AG04450 (cell line): ENCODE results near the gene MAP2K2. TPM values are rescaled to one million over a fixed set of nuclear protein-coding genes. Genes with fewer than 3 reads are reported as not detected.

Source experiments
- CTCF ChIA-PET: fragments of 300-600, 350-600 bp; formaldehyde crosslinking; extraction: SDS; loops from one replicate; lab custom pipeline; 2022; ENCODE audit warnings: antibody characterized with exemption, inconsistent platforms; lab: Charles Lee
- POLR2A ChIA-PET: fragments of 350-600 bp; formaldehyde crosslinking; extraction: SDS; loops from one replicate; lab custom pipeline; 2021; ENCODE audit warnings: antibody characterized with exemption, inconsistent platforms; lab: Yijun Ruan, JAX
- DNase-seq: peaks from one replicate; pipeline ENCODE4 v3.0.0-alpha.2; 2011; ENCODE audit warnings: low read depth, low spot score
- H3K27ac ChIP-seq: one replicate; pipeline ENCODE4 v1.5.1; 2012; ENCODE audit warnings: low read depth, low read length, control low read depth
- H3K27me3 ChIP-seq: one replicate; pipeline ENCODE4 v1.6.0; 2012; ENCODE audit warnings: low read length; ENCODE audit not compliant: control insufficient read depth, insufficient read depth
- H3K4me3 ChIP-seq: 2 replicates; pipeline ENCODE4 v1.5.1; 2011; ENCODE audit warnings: mild to moderate bottlenecking, low read depth, low read length, control low read depth
- H3K9me3 ChIP-seq: 2 replicates; pipeline ENCODE4 v1.5.1; 2012; ENCODE audit warnings: low read length; ENCODE audit not compliant: control insufficient read depth, insufficient read depth
- polyA plus RNA-seq: library from polyadenylated mRNA; depleted of rRNA; stranded (reverse); fragments of >200 nt; gene quantifications from 2 replicates; pipeline ENCODE4 v1.2.3, GENCODE V29; 2011
- TF ChIP-seq, protein P1 (sequence below): IDR thresholded peaks from 2 replicates; pipeline ENCODE4 v1.5.1; 2011; ENCODE audit warnings: low read depth, low read length, control low read depth, inconsistent platforms

Gene MAP2K2
- polyA plus RNA-seq, 1 experiment = 65.1 TPM

DNA sequence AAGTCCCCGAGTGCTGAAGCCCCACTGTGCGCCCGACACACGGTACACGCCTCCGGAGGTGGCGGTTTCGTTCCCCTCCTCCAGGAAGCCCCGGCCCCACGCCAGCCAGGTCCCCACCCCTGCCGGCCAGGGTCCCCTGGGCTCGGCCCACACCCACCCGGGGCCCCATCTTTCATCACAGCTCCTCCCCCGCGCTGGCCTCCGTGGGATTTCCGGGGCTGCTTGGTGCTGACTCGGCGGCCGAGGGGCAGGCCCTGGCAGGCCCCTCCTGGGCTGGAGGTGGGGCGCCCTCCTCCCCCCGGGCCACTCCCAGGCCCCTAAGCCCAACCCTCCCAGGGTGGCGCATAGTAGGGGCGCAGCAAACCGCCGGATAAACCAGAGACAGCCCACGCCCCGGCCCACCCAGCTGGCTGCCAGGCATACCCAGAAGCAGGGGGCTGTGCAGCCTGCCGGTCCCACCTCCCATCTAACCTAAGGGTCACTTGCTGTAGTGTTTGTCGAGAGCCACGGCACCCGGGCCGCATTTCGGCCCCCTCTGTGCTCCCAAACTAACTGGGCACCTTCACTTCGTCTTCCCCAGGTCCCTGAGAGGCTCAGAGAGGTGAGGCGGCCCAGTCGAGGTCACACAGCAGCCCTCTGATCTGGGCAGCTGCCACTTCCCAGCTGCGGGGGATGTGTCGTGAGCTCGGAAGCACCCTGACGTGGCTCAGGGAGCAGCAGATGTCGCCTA lies 63.9 kb downstream of the MAP2K2 start:
- H3K27ac ChIP-seq = peak overlapping the region; percentile 84

DNA sequence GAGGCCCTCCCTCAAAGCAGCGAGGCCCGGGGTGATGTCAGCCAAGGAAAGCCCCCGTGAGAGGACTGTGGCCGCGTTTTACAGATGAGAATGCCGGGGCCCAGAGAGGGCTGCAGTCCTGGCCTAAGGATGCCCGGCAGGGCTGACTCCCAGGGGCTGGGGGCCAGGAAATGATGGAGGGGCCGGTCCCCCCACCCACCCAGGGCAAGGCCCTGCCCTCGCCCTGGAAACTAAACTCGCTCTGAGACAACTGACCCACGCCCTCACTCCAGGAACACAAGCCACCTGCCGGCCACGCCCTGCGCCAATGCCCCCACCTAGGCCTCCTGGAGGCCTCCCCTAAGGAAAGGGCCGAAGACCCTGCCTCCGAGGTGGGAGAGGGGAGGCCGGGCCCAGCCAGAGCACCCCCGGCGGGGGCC lies 64.5 kb downstream of the MAP2K2 start:
- Histone ChIP-seq H3K9me3 (peaks cover 15% of the 10 kb centered on the region), H3K27me3 (no peaks in the 10 kb centered on the region), H3K4me3 (no peak overlapping the region), H3K27ac (peak overlapping the region; percentile 84)
- TF ChIP-seq, protein P1, sequence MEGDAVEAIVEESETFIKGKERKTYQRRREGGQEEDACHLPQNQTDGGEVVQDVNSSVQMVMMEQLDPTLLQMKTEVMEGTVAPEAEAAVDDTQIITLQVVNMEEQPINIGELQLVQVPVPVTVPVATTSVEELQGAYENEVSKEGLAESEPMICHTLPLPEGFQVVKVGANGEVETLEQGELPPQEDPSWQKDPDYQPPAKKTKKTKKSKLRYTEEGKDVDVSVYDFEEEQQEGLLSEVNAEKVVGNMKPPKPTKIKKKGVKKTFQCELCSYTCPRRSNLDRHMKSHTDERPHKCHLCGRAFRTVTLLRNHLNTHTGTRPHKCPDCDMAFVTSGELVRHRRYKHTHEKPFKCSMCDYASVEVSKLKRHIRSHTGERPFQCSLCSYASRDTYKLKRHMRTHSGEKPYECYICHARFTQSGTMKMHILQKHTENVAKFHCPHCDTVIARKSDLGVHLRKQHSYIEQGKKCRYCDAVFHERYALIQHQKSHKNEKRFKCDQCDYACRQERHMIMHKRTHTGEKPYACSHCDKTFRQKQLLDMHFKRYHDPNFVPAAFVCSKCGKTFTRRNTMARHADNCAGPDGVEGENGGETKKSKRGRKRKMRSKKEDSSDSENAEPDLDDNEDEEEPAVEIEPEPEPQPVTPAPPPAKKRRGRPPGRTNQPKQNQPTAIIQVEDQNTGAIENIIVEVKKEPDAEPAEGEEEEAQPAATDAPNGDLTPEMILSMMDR = no peak
- ChIA-PET POLR2A (no interaction called here), CTCF (no interaction called here)
- no peak for DNase-seq

More for the DNA sequence above, 63.9 kb downstream of the MAP2K2 start:
- Histone ChIP-seq H3K27me3 (no peaks in the 10 kb centered on the region), H3K9me3 (peaks cover 9% of the 10 kb centered on the region), H3K4me3 (no peak overlapping the region)
- TF ChIP-seq, protein P1 = no peak
- CTCF ChIA-PET = no interaction called here
- POLR2A ChIA-PET = no interaction called here
- DNase-seq = no peak

DNA sequence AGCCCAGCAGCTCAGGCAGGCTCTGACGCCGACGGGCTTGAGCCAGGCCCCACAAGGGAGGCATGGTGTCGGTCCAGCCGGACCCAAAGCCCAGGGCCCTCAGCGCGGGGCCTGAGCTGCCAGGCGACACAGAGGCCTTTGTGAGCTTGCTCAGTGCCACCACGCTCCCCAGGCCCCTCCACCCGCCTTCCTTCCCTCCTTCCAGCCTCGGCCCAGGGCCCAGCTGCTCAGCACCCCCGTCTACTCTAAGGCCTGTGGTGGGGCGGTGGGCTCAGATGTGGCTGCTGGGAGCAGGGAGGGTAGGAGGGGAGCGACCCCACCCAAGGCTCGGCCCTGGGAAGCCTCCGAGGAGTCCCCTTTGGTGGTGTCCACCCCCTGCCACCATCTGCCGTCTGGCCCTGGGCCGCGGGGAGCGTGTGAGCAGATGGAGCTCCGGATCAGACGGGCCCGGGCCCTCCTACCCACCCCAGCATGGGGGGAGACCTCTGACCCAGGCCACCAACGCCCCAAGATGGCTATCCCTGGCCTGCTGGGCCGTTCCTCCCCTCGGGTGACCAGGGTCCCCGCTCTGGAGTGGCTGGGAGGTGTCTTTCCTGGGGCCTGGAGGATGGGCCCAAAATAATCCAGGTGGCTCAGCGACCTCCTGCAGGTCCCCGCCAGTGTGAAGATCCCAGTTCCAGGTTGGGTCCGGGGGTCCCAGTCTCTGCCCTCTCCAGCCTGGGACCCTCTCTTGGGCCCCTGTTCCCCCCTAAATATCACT lies 65.0 kb downstream of the MAP2K2 start:
- Histone ChIP-seq H3K4me3 (peak overlapping the region; percentile 22; the same call in 1 of the 2 replicates), H3K27ac (peak overlapping the region; percentile 84), H3K9me3 (peaks cover 16% of the 10 kb centered on the region), H3K27me3 (no peaks in the 10 kb centered on the region)
- POLR2A ChIA-PET = interaction anchor here (0.6 to 1.2 kb wide), 5 partner anchors 7 to 241 kb away, joined by 3 to 4 read pairs (median 3); partner anchors contain the start of gene PIAS4
- CTCF ChIA-PET = interaction anchor here (0.7 to 0.9 kb wide), 2 partner anchors 71 to 81 kb away, joined by 3 to 5 read pairs; no protein-coding TSS in a partner anchor
- no peak for DNase-seq
- TF ChIP-seq, protein P1 = no peak

DNA sequence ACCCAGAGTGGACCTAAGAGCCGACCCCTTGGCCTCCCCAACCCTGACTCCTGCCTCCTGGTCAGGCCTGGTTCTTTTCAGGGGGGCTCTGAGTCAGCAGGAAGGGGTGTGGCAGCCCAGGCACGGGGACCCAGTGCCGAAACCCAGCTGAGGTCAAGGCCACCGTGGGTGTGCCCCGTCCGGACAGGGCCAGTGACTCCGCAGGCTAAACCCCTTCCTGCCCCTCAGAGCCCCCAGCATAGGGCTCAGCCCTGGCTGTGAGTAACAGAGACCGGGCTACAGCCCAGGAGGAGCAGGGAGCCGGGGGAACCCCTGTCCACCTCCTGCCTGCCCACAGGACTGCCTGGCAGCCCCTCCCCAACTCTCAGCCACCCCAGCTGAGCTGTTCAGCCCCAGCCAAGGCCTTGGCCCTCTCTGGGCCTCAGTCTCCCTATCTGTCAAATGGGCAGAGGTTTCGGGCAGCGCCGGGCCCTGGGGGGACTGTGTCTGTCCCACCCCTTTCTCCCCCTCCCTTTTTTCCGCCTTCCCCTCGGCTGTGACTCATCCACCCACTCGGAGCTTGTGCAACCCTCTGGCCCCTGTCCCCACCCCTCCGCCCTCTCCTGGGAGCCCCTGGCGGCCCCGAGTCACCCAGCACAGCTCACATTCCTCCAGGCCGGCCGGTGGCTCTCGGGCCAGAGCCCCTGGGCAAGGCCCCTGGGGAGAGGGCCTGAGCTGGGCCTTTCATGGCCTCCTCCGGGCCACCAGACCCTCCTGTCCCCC lies 65.8 kb downstream of the MAP2K2 start:
- TF ChIP-seq, protein P1 = peak; percentile 20
- Histone ChIP-seq H3K27ac (peak overlapping the region; percentile 84), H3K4me3 (peak overlapping the region; percentile 22; the same call in 1 of the 2 replicates), H3K9me3 (peaks cover 19% of the 10 kb centered on the region), H3K27me3 (no peaks in the 10 kb centered on the region)
- POLR2A ChIA-PET = interaction anchor here (0.6 to 1.2 kb wide), 6 partner anchors 8 to 1845 kb away, joined by 3 to 4 read pairs (median 4); partner anchors contain the start of gene PIAS4
- DNase-seq = peak; percentile 48
- CTCF ChIA-PET = interaction anchor here (0.6 to 0.9 kb wide), 3 partner anchors 70 to 82 kb away, joined by 3 to 5 read pairs (median 4); no protein-coding TSS in a partner anchor
